CD4-positive, alpha-beta T cell treated with Interleukin-6 at 100 ng/mL for 8 hours (primary cell): ENCODE results near the gene BCAS3.

Experiments used
- DNase-seq: peaks from one replicate; pipeline ENCODE4 v3.0.0-alpha.2; 2020; ENCODE audit warnings: mixed read lengths, low spot score

The BCAS3 gene

GRCh38 chr17:61397086-61397842 is 719.6 kb downstream of the BCAS3 start:
- DNase-seq = no peak

- no peak for DNase-seq
Measured at GRCh38 chr17:61398721-61399130, 721.1 kb downstream of the BCAS3 start.

DNA sequence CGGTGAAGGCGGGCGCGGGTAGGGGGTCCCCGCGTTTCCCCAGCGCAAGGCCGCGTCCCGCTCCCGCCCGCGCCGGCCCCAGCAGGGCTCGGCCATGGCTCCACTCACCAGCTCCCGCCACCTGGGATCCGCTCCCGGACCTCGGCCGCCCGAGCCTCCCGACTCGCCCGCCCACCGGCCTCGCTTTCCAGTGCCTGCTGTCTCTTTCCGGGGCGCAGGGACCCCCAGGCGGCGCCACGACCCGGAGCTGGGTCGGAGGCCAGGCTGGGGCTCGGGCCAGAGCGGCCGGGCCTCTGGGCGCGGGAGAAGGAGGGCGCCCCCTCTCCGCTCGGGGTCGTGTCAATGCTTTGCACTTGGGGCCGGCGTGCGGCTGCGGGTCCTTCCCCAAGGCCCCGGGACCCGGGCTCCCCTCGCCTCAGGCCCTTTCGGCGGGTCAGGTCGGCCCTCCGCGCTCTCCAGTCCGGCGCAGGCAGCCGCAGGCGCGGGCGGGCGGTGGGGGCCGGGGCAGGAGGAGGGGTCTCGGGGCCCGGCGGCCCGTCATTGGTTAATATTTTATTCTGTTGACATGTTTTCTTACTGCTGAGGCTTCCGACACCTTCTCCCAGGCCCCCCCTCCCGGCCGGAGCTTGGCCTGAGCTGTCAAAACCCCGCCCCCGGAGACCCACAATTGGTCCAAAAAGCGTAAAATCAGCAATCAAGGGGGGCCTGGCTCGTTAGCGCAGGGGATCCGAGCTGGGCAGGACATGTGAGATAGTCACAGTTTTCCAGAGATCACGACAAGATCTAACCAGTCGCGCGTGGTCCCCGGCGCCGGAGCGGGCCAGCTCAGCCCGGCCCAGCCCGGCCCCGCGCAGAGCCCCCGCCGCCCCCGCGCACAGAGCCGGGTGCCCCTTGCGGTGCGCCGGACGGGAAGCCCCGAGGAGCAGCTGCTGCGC is 721.7 kb downstream of the BCAS3 start, which contains the start of gene TBX2:
TSS of gene TBX2 (plus strand) at position 713 of the 935 bp plus-strand sequence. CDS start 334 bp downstream, outside the sequence.
- DNase-seq = no peak

- no peak for DNase-seq
Measured at GRCh38 chr17:61400066-61400716, 722.5 kb downstream of the BCAS3 start.

DNA sequence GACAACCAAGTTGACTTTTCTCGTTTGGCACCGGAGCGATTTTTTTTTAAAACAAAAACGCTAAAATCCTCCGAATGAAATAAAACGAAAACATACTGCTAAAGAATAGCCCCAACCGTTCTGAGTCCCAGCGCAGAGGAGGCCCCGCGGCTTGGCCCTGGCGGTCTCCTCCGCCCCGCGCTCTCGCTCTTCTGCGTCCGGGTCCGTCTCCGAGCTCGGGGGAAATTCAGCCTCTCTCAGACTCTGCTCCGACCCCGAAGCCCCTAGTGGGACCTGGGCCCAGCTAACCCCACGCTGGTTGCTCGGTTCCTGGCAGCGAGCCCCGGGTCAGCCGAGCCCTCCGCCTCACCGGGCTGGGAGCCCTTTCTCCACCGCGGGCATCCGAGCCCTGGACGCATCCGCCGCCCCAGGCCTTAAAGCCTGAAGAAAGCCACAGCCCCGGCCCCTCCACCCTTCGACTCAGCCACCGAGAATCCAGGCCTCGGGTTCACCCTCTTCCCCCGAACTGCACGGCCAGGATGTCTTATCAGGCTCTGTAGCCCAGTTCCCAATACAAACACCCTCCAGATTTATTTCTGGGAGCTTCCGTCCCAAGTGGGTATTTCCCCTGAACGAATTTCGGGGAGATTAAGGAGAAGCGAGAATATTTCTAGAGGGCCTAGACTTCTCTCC is 723.2 kb downstream of the BCAS3 start:
- DNase-seq = no peak

- no peak for DNase-seq
Measured at GRCh38 chr17:61401389-61402072, 723.9 kb downstream of the BCAS3 start.

GRCh38 chr17:61402073-61402541 is 724.5 kb downstream of the BCAS3 start:
- DNase-seq = no peak

DNA sequence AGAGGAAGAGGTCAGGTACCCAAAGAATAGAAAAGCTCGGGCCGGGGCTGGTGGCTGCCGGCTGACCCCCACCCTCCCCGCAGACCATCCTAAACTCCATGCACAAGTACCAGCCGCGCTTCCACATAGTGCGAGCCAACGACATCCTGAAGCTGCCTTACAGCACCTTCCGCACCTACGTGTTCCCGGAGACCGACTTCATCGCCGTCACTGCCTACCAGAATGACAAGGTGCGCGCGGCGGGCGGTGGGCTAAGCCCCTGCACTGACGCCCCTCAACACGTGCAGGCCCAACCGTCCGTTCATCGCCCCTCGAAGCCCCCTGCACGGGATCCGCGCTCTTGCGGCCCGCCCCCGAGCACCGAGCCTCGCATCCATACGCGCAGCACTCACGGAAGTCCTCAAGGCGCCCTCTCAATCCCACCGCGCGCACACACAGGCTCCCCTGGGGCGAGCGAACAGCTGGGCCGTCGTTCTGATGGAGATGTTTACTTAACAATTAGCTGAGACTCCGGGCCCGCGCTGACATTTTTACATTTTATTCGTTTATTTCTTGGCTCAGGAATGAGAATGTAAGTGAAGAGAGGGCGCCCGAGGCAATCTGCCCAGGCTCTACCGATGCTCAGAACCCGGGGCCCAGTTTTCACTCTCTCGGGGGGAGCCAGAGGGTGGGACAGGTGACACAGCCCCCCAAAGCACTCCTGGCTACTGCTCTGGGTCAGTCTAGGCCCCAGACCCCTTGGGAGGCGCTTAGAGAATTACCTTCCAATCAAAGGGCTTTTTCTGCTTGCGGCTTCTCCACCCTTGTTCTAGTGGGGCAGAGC is 725.5 kb downstream of the BCAS3 start:
- DNase-seq = no peak

DNA sequence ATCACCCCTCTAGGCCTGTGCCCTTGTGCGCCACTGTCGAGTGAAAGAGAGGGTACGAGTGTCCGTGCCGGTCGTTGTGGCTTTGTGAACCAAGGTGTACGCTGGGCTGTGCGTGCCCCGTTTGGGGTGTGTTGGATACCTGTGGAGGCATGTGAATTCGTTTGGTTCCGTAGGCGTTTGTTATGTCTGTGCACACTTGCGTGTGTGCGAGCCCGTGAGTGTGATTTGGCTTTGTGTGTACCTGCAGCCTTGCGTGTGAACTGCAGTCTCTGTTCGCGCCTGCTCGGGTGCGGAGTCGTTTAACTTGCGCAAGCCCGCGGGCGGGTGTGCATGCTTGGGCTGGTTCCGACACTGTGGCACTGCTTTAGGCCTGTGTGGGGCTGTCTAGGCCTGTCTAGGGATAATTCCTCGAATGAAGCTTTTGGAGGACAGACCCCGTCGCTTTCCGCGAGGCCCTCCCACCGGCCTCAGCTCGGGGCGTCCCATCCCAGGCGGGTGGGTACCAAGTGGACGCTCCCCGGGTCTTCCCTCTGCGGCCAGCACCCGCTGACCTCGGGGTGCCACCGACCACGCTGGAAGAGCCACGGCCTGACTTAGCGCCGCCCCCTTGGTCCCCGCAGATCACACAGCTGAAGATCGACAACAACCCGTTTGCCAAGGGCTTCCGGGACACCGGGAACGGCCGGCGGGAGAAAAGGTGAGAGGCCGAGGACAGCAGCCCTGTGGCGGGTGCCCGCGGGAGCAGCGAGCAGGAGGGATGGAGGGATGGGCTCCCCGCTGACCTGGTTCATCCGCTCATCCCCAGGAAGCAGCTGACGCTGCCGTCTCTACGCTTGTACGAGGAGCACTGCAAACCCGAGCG is 726.4 kb downstream of the BCAS3 start:
- DNase-seq = no peak

- no peak for DNase-seq
Measured at GRCh38 chr17:61404663-61404912, 726.9 kb downstream of the BCAS3 start.

DNA sequence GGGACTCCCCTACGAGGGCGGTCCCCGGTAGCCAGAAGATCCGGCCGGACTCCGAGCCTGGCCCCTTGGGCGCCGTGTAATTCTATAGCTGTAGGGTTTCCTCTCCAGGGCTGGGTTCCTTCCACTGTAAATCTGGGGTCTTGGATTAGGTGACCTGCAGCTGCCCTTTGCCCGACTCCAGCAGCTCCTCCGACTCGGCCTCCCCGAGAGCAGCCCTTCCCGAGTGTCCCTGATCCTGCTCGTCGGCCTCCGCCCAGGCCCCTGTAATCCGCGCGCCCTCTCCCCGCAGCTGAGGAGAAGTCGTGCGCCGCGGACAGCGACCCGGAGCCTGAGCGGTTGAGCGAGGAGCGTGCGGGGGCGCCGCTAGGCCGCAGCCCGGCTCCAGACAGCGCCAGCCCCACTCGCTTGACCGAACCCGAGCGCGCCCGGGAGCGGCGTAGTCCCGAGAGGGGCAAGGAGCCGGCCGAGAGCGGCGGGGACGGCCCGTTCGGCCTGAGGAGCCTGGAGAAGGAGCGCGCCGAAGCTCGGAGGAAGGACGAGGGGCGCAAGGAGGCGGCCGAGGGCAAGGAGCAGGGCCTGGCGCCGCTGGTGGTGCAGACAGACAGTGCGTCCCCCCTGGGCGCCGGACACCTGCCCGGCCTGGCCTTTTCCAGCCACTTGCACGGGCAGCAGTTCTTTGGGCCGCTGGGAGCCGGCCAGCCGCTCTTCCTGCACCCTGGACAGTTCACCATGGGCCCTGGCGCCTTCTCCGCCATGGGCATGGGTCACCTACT is 727.4 kb downstream of the BCAS3 start:
- DNase-seq = no peak

DNA sequence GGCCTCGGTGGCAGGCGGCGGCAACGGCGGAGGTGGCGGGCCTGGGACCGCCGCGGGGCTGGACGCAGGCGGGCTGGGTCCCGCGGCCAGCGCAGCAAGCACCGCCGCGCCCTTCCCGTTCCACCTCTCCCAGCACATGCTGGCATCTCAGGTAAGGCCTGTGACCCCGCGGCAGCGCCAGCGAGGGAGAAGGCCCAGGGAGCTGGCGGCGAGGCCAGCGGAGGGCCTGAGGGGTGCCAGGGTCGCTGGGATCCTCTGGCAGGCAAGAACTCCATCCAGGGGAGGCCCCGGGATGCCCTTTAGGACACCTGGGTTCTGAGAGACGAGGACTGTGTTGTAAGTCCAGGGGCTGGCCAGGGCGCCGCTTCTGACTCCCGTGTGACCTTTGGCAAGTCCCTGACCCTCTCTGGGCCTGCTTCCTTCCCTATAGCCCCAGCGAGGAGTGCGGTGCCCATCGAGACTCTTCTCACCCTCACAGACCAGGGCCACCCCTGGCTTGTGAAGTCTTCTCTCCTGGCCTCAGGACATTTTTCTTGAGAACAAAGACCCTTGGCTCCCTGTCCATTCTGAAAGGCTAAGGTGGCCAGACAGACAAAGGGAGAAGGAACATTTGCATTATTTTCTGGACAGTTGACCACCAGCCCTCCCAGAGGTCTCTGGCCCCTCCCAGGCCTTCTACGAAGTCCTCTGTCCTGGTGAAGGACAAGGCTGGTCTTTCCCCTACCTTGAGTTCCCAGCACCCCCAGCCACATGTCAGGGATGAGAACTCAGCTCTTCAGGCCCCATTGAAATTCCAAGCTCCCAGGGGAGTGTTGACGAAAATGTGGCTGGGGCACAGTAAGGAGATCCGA is 728.3 kb downstream of the BCAS3 start:
- DNase-seq = no peak

DNA sequence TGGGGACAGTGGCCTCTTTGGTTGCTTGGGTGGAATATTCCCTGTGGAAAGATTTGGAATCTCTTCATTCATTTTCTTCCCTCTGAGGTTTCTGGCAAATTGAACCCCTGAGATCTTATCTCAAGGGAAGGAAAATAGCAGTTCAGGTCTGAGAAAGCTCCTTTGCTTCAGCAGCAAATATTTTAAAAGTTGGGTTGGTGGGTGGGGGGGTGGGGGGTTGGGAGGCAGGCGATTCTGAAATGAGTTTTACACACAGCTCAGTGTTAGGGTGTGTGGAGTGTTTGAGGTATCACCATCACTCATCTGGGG is 728.8 kb downstream of the BCAS3 start:
- no peak for DNase-seq

- no peak for DNase-seq
Measured at GRCh38 chr17:61406971-61407911, 729.6 kb downstream of the BCAS3 start.

DNA sequence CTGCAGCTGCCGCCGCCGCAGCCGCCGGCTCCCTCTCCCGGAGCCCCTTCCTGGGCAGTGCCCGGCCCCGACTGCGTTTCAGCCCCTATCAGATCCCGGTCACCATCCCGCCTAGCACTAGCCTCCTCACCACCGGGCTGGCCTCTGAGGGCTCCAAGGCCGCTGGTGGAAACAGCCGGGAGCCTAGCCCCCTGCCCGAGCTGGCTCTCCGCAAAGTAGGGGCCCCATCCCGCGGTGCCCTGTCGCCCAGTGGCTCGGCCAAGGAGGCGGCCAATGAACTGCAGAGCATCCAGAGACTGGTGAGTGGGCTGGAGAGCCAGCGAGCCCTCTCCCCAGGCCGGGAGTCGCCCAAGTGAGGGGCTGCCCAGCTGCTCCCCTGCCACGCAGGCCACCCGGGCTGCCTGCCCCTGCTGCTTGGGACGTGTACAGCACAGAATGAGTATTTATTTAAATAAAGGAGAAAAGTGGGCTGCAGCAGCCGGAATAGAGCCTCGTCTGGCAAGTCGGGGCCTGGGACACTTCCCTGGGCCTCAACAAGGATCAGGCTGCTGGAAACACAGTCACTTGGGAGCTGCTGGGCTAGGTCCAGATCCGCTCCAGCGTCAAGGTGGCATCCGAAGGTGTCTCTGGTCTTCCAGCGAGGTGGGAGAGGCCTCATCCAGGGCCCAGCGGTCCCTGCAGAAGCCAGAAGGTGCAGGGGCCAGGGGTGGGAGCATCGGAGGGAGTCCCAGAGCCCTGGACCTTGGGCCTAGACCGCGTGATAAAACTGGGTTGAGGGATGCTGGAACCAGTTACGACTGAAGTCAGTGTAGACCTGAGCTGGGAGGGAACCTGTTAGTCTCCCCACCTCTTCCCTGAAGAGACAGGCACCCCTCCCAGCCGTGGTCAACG is 730.7 kb downstream of the BCAS3 start:
- no peak for DNase-seq
